Gastrocnemius medialis (tissue), 4 donors: ENCODE results near the gene RCSD1. TPM values are rescaled to one million over a fixed set of nuclear protein-coding genes. Genes with fewer than 3 reads are reported as not detected.

Source experiments
- ATAC-seq, 2 donors: fragments of 150-250 bp; one replicate each; pipeline ENCODE4 v1.9.1; 2016
- DNase-seq, 2 donors: peaks; one replicate each; pipeline ENCODE4 v3.0.0-alpha.2; 2019
- H3K27ac ChIP-seq, 4 donors: fragments of 200-600 bp; sonication (generic); 1 replicate in 1 of 4; 2 replicates in 3 of 4; pipeline ENCODE4 v1.5.1; 2016 to 2018; ENCODE audit warnings: mild to moderate bottlenecking in 2 of 4, moderate library complexity in 1 of 4
- H3K27me3 ChIP-seq, 3 donors: fragments of 200-600 bp; sonication (generic) in 2 of 3; 1 replicate in 1 of 3; 2 replicates in 2 of 3; pipeline versions ENCODE4 v1.5.1 to v1.6.0; 2016 to 2019; ENCODE audit warnings: mild to moderate bottlenecking in 1 of 3, moderate library complexity in 1 of 3
- H3K36me3 ChIP-seq, 2 donors: fragments of 200-600 bp; sonication (generic) in 1 of 2; one replicate each; pipeline ENCODE4 v1.5.1; 2017 to 2018
- H3K4me1 ChIP-seq, 2 donors: fragments of 200-600 bp; sonication (generic) in 1 of 2; one replicate each; pipeline ENCODE4 v1.5.1; 2016 to 2017; ENCODE audit warnings: mild to moderate bottlenecking in 2 of 2
- H3K4me3 ChIP-seq, 4 donors: fragments of 200-600 bp; sonication (generic) in 3 of 4; 1 replicate in 1 of 4; 2 replicates in 3 of 4; pipeline ENCODE4 v1.5.1; 2016 to 2019; ENCODE audit warnings: mild to moderate bottlenecking in 2 of 4
- H3K9me3 ChIP-seq, 3 donors: fragments of 200-600 bp; sonication (generic) in 2 of 3; 1 replicate in 1 of 3; 2 replicates in 2 of 3; pipeline ENCODE4 v1.5.1; 2016 to 2019
- POLR2A ChIP-seq, 2 donors: fragments of 450-650 bp; IDR thresholded peaks; one replicate each; pipeline ENCODE4 v1.6.1; 2017; ENCODE audit warnings: antibody characterized with exemption in 2 of 2, mild to moderate bottlenecking in 2 of 2, moderate library complexity in 2 of 2
- in situ Hi-C, 4 donors: fragments of 200-750 bp; cut with MboI; loops; one replicate each; pipeline versions ENCODE4 v1.15.0 to v1.8.0; 2017; ENCODE audit warnings: low sequenced_read_pairs in 4 of 4
- intact Hi-C: fragments of 100-400 bp; cut with DNase I; formaldehyde crosslinking; loops from one replicate; pipeline ENCODE4 v1.15.1; 2023; ENCODE audit warnings: low total_unique reads
- total RNA-seq, 4 donors: library from RNA; depleted of rRNA; stranded (reverse); fragments of >200 nt; gene quantifications; one replicate each; pipeline versions ENCODE4 v1.1.0 to v1.2.3, GENCODE V29; 2016
- TF ChIP-seq, protein P1 (sequence below), 5 experiments: fragments of 450-650 bp in 3 of 5; fragments of 200-600 bp in 2 of 5; sonication (generic) in 2 of 5; IDR thresholded peaks in 4 of 5; conservative IDR thresholded peaks in 1 of 5; 1 replicate in 4 of 5; 2 replicates in 1 of 5; pipeline ENCODE4 v1.5.1; 2016 to 2019; ENCODE audit warnings: antibody characterized with exemption in 5 of 5, mild to moderate bottlenecking in 3 of 5, moderate library complexity in 3 of 5

RCSD1 gene
- total RNA-seq, 4 donors from 2014 or later: 6.0 to 14.8 (median 7.5) TPM

DNA sequence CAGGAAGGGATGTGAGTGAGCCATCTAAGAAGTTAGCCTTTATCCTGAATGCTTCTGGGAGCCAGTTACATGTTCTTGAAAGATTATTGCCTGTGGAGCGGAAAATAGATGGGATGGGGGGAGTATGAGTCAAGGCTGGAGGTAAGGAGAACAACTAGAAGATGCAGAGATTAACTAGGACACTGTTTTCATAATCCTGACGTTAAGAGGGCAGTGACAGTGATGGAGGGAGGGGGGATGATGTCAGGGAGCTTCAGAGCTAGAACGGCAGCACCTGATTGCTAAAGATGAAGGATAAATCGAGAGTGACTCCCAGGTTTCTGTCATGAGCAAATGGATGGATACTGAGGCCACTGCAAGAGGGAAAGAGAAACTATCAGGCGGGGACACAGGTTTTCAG, 10.0 kb upstream of the RCSD1 start:
- in situ Hi-C loops (loop anchor here in 1 of 4 donors (25.0 kb wide), 1 partner anchor 192 kb away; no protein-coding TSS in a partner anchor), intact Hi-C loops (no loop called here)
- ATAC-seq (no peak), DNase-seq (no peak)
- TF ChIP-seq, protein P1, sequence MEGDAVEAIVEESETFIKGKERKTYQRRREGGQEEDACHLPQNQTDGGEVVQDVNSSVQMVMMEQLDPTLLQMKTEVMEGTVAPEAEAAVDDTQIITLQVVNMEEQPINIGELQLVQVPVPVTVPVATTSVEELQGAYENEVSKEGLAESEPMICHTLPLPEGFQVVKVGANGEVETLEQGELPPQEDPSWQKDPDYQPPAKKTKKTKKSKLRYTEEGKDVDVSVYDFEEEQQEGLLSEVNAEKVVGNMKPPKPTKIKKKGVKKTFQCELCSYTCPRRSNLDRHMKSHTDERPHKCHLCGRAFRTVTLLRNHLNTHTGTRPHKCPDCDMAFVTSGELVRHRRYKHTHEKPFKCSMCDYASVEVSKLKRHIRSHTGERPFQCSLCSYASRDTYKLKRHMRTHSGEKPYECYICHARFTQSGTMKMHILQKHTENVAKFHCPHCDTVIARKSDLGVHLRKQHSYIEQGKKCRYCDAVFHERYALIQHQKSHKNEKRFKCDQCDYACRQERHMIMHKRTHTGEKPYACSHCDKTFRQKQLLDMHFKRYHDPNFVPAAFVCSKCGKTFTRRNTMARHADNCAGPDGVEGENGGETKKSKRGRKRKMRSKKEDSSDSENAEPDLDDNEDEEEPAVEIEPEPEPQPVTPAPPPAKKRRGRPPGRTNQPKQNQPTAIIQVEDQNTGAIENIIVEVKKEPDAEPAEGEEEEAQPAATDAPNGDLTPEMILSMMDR (IDR thresholded peaks at IDR 0.05 in 4 of 5, conservative IDR thresholded peaks at IDR 0.05 in 1 of 5): no peak
- TF ChIP-seq POLR2A (IDR thresholded peaks at IDR 0.05): no peak
- Histone ChIP-seq H3K4me1 (peaks cover 0 to 15% of the 10 kb centered on the region in 2 donors), H3K27me3 (no peaks in the 10 kb centered on the region), H3K36me3 (no peaks in the 10 kb centered on the region), H3K4me3 (no peak overlapping the region), H3K27ac (peak overlapping the region in 2 of 4 donors; percentile 41 to 76), H3K9me3 (no peaks in the 10 kb centered on the region)

DNA sequence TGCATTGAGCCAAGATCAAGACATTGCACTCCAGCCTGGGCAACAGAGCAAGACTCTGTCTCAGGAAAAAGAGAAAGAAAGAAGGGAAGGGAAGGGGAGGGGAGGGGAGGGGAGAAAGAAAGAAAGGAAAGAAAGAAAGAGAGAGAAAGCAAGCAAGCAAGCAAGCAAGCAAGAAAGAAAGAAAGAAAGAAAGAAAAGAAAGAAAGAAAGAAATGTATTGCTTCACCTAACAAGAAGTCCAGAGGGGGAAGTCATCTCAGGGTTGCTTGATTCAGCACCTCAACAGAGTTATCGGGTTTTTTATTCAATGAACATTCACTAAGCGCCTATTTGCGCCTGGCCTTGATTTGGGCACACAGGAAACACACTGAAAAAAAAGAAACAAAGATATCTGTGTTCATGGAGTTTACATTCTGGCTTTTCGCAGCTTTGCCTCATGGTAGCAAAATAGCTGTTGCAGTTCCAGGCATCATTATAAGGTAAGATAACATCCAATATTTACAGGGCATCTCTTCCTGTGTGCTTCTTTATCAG, 8.2 kb upstream of the RCSD1 start:
- H3K27me3 ChIP-seq: no peaks in the 10 kb centered on the region
- H3K4me3 ChIP-seq: no peak overlapping the region
- ATAC-seq (no peak), DNase-seq (no peak)
- TF ChIP-seq, protein P1 (IDR thresholded peaks at IDR 0.05 in 4 of 5, conservative IDR thresholded peaks at IDR 0.05 in 1 of 5): no peak
- no peak for TF ChIP-seq POLR2A (IDR thresholded peaks at IDR 0.05)
- no peaks in the 10 kb centered on the region for H3K36me3 ChIP-seq
- in situ Hi-C loops: loop anchor here in 1 of 4 donors (25.0 kb wide), 1 partner anchor 190 kb away; no protein-coding TSS in a partner anchor
- no peak overlapping the region for H3K27ac ChIP-seq
- H3K9me3 ChIP-seq: peaks cover 0 to 4% (median 0%) of the 10 kb centered on the region in 3 donors
- intact Hi-C loops: no loop called here
- H3K4me1 ChIP-seq: peaks cover 0 to 7% of the 10 kb centered on the region in 2 donors

DNA sequence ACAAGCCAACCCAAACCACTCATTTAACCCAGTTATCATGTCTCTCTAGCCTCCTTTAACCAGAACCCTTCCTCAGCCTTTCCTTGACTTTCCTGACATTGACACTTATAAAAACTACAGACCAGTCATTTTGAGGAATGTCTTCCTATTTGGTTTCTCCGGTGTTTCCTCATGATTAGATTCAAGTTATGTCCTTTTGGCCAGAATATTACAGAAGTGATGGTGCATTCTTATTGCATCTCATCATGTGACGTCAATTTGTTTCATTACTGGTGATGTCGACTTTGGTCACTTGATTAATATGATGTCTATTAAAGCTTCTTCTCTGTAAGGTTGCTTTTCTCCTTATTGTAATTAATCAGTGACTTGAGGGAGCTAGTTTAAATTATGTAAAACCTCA, 6.1 kb upstream of the RCSD1 start:
- peaks cover 0 to 4% (median 0%) of the 10 kb centered on the region in 3 donors for H3K9me3 ChIP-seq
- no peak overlapping the region for H3K27ac ChIP-seq
- no peak for TF ChIP-seq POLR2A (IDR thresholded peaks at IDR 0.05)
- TF ChIP-seq, protein P1 (IDR thresholded peaks at IDR 0.05 in 4 of 5, conservative IDR thresholded peaks at IDR 0.05 in 1 of 5): no peak
- no peak for ATAC-seq
- no peaks in the 10 kb centered on the region for H3K36me3 ChIP-seq
- no peaks in the 10 kb centered on the region for H3K27me3 ChIP-seq
- in situ Hi-C loops (loop anchor here in 1 of 4 donors (25.0 kb wide), 1 partner anchor 188 kb away; no protein-coding TSS in a partner anchor), intact Hi-C loops (no loop called here)
- no peak overlapping the region for H3K4me3 ChIP-seq
- DNase-seq: no peak
- peaks cover 13 to 17% of the 10 kb centered on the region in 2 donors for H3K4me1 ChIP-seq

DNA sequence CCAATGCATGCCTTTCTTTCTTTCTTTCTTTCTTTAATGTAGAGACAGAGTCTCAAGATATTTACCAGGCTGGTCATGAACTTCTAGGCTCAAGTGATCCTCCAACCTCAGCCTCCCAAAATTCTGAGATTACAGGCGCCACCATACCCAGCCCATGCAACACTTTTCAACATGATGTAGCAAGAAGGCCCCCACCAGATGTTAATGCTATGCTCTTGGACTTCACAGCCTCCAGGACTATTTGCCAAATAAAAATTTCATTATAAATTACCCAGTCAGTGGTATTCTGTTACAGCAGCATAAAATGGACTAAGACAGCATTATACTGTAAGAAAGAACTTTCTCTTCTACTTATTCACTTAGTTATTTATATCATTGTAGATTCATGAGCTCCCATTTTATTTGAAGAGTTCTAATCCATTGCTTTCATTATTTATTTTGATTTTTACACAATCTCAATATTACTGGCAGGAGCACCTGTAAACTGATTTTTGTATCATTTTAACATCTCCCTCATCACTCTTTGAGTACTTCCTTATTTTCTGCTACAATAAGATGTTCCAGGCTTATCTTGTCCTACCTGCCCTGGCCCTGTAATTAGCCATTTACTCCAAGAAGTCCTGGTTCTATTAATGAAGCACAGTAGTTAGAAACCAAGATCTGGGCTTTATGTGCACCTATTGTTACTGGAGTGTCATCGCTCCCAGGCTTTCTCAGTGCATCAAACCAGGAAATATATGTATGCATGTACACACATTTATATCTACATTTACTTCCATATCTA, 4.8 kb upstream of the RCSD1 start:
- ATAC-seq: no peak
- in situ Hi-C loops: no loop called here
- H3K4me3 ChIP-seq: no peak overlapping the region
- no peaks in the 10 kb centered on the region for H3K36me3 ChIP-seq
- H3K4me1 ChIP-seq: peaks cover 20 to 25% of the 10 kb centered on the region in 2 donors
- H3K9me3 ChIP-seq: peaks cover 0 to 4% (median 0%) of the 10 kb centered on the region in 3 donors
- H3K27me3 ChIP-seq: no peaks in the 10 kb centered on the region
- no peak for TF ChIP-seq POLR2A (IDR thresholded peaks at IDR 0.05)
- TF ChIP-seq, protein P1 (IDR thresholded peaks at IDR 0.05 in 4 of 5, conservative IDR thresholded peaks at IDR 0.05 in 1 of 5): no peak
- no peak overlapping the region for H3K27ac ChIP-seq
- intact Hi-C loops: no loop called here
- no peak for DNase-seq
